NOMO-1 treated with dmso at 0.1 percent for 144 hours (cell line): Measurements from ENCODE around the gene VAT1.
"Not testable (repeated sequence)": the region's sequence is repeated elsewhere in the genome, so short reads cannot be mapped to it uniquely, and the experiment has no call there.

Source experiments
- DNase-seq: peaks from one replicate; lab custom pipeline; 2025; ENCODE audit not compliant: unreplicated experiment; lab: John Stamatoyannopoulos, UW

The VAT1 gene

DNA sequence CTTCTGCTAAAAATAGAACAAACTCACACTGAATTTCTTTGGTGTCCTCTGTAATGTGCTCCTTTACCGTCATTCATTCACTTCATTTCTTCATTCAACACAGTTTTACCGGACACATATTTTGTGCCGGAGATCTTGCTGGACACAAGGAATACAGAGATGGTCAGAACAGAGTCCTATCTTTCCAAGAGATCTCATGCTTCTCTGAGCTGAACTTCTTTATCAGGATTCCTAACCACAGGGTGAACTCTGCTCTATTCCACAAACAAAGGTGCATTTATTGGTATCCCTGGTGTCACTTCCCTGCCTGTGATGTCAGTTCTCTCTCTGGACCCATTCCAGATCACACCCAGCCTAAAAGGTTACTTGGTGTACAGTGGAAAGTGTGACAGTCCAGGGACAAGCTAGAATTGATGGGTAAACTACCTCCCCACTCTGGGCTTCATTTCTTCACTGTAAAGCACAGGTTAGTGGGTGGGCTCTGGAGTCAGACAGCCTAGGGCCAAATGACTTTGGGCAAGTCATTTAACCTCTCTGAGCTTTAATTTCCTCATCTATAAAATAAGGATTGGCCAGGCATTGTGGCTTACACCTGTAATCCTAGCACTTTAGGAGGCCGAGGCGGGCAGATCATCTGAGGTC lies 11.4 kb downstream of the VAT1 start:
- DNase-seq: no peak

DNA sequence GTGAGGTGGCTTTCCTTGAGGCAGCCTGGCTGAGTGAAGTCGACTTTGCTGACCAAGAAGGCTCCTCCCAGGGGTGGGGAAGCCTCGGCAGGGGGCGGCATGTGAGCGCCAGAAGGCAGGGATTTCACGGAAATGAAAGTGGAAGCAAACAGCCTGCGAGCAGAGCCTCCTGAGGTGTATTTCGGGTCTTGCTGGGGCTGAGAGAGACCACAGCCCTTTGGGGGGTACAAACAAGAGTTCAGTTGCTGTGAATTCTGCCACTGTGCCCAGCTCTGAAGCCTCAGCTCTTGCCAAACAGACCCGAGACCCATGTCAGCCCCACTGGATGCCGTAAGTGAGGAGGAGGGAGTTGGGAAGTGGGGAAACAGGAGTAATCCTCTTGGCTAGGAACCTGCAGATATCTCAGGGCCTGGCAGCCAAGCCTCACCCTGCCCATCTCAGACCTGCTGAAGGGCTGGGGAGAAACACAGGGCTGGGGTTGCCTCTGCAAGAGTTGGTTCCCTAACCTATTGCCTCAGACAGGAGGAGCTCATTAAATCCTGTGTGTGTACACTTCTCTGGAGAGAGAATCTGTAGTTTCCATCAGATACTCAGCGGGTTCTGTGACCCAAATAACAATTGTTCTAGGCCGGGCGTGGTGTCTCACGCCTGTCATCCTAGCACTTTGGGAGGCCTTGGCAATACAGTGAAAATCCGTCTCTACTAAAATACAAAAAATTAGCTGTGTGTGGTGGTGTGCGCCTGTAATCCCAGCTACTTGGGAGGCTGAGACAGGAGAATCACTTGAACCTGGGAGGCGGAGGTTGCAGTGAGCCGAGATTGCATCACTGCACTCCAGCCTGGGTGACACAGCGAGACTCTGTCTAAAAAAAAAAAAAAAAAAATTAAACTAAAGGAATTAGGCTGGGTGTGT lies 15.3 kb downstream of the VAT1 start, which contains the start of gene IFI35:
Gene IFI35, plus strand, starts transcription at position 146 of the 913 bp plus-strand sequence. Its CDS starts 164 bp downstream, at position 310.
- peak; percentile 81 for DNase-seq

DNA sequence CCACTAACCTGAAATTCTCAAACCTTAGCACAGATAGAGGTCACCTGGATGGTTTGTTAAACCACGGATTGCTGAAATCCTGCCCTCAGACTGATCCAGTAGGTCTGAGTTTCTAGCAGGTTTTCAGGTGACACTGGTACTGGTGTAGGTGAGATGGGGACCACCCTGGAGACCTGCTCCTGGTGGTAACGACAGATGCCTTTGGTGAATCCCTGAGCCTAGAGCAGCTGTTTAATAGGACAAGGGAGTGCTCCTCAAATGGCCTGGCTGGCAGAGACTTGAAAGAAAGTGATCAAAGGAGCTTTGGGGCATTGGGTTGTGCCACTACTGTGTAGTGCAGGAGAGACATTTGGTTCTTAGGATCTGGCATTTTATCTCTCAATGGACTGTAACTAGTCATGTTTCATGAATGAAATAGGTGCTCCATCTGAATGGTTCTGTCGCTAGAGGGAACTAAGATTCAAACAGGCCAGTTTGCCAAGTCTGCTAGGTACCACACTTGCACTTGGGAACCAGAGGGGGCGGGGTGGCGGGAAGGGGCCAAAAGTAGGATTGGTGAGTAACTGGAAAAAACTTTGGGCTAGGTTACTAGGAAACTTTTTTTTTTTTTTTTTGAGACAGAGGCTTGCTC lies 18.5 kb downstream of the VAT1 start:
- no peak for DNase-seq

DNA sequence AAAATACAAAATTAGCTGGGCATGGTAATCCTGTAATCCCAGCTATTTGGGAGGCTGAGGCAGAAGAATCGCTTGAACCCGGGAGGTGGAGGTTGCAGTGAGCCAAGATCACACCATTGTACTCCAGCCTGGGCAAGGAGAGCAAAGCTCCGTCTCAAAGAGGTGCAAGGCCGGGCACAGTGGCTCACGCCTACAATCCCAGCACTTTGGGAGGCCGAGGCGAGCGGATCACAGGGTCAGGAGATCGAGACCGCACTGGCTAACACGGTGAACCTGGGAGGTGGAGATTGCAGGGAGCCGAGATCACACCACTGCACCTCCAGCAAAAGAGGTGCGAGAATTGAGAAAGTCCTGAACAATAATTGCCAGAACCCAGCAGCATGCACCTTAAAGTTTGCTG lies 21.3 kb downstream of the VAT1 start:
- DNase-seq: not testable (repeated sequence)

DNA sequence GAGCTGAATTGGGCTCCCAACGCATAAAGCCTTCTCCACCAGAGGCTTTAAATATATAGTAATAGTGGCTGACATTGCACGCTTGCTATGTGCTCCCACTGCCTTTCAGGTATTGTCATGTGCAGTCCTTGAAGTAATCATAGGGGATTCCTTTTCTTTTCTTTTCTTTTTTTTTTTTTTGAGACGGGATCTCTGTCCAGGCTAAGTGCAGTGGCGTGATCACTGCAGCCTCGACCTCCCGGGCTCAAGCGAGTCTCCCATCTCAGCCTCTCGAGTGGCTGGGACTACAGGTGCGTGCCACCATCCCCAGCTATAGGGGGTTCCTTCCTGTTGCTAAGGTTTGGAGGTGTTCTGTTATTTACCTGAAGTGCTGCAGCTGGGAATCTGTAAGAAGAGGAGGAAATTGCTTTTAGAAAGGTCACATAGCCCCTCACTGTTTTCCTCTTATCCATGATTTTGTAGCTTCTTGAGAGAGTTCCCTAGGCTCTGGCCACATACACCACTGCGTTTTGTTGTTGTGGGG lies 23.1 kb downstream of the VAT1 start:
- DNase-seq: no peak

DNA sequence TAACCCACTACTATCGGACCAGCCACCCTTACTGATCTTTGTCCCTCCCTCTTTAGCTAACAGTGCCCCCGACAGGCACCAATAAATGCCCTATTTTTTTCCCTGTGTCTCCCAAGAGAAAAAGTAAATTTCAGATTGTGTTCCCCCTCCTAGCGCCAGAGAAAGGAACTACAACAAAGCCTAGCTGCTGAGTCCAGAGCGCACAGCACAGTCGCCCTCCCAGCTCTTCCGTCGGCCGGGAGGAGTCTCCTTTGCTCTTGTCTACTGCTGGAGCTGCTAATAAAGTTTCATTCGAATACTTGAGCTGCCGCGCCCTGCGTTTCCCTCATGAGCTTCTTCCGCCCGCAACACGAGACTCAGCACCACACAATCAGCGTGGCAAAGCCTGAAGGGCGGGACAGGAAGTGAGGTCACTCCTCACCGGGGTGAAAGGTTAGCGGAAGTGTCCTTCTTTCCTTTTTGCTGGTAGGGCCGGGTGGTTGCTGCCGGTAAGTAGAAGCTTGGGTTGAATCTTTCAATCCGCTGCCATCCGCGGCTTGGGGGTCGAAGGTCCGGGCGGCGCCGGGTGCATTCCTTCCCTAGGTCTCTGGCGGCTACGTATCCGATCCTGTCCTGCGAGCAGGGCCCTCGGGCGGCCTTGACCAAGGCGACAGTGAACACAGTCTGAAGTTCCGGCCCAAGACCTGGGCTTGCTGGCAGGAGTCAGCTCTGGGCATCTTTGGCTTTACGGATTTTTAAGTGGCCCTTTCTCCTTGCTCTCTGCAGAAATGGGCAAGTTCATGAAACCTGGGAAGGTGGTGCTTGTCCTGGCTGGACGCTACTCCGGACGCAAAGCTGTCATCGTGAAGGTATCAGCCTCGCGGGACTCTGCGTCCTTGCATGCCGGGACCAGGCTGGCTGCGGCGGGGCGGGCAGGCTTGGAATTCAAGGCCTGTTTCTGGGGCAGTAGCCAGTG lies 23.9 kb downstream of the VAT1 start, which contains the start of gene RPL27:
Gene RPL27, plus strand, starts transcription at position 436 of the 955 bp plus-strand sequence. Its CDS starts 332 bp downstream, at position 768.
- DNase-seq: peak; percentile 99

DNA sequence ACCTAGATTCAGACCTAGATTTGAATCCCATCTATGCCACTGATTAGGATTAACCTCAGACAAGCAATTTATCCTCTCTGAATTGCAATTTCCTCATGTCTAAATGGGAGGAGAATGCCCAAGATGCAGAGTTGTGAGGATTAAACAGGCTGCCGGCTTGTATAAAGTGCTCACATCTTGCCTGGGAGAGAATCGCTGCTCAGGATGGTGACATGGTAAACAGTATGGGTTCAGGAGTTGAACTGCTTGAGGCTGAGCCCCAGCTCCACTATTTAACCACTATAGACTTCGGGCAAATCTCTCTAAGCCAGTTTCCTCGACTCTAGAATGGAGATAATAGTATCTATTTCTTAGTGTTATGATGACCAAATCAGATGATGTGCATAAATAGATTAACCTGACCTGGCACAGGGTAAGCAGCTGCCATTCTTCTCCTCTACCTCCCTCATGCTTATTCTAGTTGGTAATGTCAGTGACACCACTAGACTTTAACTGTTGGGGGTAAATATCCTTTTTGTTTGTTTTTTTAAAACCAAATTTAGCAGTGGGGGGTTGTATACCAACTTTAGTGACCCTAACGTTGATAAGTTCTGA lies 24.7 kb downstream of the VAT1 start:
- no peak for DNase-seq

DNA sequence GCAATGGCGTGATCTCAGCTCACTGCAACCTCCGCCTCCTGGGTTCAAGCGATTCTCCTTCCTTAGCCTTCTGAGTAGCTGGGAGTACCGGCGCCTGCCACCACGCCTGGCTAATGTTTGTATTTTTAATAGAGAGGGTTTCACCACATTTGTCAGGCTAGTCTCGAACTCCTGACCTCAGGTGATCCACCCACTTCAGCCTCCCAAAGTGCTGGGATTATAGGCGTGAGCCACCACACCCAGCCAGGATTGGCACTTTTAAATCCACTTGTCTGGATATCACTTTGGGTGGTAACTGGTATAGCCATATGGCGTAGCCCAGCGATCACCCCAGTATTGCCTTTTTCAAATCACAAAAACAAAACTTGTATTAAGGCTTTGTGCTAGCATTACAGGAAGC lies 28.3 kb downstream of the VAT1 start:
- DNase-seq: not testable (repeated sequence)

DNA sequence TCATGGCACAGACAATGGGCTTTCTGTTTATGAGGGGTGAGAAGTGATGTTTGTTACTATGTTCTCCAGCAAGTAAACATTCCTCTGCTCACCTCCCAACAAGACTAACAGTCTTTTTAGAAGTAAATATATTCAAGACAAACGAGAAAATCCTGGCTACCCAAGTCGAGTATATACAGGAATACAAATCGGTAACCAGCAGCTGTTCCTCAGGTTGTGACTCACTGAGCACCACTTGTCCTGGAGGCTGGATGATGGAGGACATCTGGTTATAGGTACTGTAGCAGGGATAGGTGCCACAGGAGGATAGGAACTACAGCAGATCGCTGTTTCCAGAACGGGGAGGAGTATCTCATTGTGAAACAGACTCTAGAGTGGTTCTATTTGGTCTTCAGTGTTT lies 29.3 kb downstream of the VAT1 start:
- DNase-seq: no peak

DNA sequence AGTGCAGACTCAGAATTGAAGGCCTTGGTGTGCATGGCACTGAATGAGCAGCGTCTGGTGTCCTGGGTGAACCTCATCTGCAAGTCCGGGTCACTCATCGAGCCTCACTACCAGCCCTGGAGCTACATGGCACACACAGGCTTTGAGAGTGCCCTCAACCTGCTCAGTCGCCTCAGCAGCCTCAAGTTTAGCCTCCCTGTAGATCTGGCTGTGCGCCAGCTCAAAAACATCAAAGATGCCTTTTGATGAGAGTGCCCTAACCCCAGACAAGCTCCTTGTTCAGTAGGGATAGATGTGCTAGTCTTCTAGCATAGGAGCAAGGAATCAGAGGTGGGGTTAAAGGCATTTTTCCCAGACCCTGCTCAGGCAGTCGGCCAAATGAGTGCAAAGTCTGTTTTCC lies 30.7 kb downstream of the VAT1 start:
- DNase-seq: no peak

DNA sequence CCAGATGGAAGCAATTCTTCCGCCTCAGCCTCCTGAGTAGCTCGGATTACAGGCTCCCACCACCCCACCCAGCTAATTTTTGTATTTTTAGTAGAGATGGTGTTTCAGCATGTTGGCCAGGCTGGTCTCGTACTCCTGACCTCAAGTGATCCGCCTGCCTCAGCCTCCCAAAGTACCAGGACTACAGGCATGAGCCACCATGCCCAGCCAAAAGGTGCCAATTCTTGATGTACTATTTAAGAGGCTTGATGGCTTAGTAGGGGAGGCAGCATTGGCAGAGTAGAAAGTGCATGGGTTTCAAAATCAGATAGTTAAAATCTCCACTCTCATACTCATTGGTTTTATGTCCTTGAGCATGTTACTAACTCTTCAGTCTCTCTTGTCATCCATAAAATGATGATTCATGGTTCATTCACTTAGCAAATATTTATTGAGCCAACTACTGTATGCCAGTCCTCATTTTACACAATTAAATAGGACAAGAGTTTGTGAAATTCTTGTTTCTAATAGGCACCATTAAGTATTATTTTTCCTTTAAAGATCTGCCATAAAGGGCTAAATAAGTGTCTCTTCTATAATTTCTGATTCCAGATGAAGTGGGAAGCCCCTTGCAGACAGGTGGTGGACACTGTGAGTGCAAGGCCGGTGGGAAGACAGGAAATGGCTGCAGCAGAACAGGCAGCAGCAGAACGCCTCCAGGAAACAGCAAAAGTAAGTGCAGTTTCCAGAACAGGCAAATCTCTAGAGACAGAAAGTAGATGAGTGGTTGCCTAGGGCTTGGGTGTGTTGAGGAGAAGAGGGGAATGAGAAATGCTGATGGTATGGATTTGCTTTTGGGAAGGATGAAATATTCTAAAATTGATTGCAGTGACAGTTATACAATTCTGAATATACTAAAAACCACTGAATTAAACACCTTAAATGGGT lies 32.2 kb downstream of the VAT1 start:
- no peak for DNase-seq

DNA sequence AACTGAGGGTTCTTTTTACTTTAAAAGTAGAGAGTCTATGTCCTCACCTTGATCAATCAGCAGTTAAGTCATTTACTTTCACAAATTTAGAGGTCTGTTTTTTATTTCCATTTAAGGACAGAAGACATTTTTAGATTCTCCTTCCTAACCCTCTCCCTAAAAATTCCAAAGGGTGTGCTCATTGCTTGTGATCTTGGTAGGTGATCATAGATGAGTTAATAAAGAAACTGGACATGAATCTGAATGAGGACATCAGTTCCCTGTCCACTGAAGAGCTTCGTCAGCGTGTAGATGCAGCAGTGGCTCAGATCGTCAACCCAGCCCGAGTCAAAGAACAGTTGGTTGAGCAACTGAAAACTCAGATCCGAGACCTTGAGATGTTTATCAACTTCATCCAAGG lies 33.0 kb downstream of the VAT1 start:
- DNase-seq: no peak

DNA sequence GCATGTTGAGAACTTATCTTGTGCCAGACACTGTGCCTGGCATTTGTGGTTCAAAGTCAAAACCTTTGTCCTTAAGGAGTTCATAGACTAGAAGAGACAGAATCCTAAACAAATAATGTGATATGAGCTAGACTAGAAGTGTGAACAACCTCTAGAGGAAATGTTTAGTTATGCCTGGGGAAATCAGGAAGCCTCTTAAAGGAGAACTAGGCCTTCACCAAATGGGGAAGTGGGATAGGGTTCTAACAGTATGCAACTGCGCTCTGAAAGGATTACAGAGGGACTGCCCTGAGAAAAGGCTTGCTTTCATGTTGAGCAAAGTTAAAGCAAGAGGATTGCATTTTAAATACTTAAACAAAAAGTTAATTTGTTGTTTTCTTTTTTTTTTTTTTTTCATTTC lies 37.0 kb downstream of the VAT1 start:
- DNase-seq: peak; percentile 85

DNA sequence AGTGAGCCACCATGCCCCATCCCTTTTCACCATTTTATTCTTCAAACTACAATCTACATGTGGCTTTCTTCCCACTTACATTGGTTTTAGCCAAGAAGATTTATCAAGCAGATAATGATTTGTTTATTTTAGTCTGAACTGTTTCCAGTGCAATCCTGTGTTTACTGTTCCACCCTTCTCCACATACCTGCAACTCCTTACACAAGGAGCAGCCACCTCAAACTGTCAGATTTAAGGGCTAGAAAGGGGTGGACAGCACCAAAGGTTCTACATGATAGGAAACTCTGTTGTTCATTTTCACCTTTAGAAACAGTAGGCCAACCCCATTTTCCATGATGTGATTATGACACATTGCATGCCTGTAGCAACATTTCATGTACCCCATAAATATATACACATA lies 39.9 kb downstream of the VAT1 start:
- DNase-seq: no peak

DNA sequence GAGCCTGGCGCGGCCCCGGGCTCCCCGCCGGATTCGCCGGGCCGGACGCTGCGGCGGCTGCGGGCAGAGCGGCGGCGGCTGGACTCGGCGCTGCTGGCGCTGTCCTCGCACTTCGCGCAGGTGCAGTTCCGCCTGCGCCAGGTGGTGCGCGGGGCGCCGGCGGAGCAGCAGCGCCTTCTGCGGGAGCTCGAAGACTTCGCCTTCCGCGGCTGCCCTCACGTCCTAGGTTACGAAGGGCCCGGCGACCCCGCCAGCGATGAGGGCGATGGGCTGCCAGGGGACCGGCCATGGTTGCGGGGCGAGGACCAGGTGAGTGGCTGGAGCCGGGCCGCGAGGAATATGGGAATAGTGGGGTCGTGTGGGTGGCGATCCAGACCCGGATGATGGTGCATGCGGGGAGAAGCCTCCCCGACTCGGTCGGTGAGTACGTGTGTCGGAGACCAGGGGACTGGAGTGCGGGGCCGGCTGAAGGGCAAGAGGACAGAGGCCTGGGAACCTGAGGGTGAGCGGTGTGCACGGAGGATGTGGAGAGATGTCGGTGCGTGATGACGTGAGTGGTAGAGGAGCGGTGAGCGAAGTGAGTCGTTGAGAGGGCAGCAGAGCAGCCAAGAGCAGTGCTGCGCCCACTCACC lies 41.3 kb downstream of the VAT1 start:
- DNase-seq: peak; percentile 67

DNA sequence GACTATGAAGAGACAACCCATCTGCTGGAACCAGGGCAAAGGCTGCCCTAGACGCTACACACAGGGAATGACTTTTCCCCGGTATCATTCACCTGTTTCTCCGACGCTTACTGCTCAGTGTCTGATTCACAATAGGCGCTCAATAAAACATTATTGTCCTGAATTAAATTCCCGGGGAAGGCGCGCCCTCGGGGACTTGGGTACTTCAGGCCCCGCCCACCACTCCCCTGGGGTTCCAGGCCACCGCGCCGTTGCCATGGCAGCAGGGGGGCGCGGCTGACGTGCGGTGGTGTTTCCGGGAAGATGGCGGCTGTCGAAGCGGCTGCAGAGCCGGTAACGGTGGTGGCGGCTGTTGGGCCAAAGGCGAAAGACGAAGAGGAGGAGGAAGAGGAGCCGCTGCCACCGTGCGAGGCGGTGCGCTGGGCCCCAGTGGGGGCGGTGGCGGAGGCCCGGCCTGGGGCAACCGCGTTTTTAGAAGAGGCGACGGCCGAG lies 41.9 kb downstream of the VAT1 start, which contains the start of gene RUNDC1:
Gene RUNDC1, plus strand, starts transcription at position 292 of the 492 bp plus-strand sequence. Its CDS starts 12 bp downstream, at position 304.
- peak; percentile 63 for DNase-seq

DNA sequence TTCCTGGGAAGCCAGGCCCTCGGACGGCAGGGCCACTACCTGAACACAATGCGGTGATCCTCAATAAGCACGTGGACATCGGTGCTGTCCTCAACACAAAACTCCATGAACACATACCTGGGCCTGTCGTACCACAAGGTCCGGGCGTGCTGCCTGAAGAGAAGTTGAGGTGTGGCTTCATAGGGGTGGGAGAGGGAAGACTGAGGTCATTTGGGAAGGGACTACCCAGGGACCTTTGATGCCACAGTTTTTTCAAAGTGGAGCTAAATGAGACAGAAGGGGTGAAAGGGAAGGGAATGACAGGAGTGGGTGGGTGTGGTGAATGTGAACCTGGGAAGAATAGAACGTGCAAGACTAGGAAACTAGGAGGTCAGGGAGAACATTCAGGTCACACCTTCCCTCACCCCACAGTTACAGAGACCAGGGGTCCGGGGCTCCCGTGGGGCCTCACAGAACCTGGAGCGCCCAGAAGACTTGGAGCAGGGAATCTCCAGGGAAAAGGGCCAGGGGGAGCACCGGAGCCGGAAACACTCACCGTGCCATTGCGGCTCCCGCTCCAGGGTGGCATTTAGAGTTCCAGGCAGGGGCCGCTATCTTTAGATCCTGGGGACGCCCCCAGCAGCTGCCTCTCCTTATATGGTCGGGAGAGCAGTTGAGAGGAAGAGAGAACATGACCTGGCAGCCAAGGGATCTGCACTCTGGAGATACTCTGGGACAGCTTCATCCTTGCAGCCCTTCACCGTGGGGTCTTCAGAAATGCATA lies 42.5 kb downstream of the VAT1 start, which contains the start of gene PTGES3L:
Gene PTGES3L, minus strand, starts transcription at position 570 of the 763 bp plus-strand sequence. Its CDS starts 27 bp downstream, at position 543.
- DNase-seq: no peak
